Stimulated activated CD4-positive, alpha-beta T cell treated with anti-CD3 and anti-CD28 coated beads, Interleukin-4, amount 100 ng/mL, for 1 hour (primary cell): ENCODE data around the gene OR10AD1.
"Not testable (repeated sequence)": the region's sequence is repeated elsewhere in the genome, so short reads cannot be mapped to it uniquely, and the experiment has no call there.

Source experiments
- DNase-seq: peaks from one replicate; pipeline ENCODE4 v3.0.0-alpha.2; 2020

Gene OR10AD1

DNA sequence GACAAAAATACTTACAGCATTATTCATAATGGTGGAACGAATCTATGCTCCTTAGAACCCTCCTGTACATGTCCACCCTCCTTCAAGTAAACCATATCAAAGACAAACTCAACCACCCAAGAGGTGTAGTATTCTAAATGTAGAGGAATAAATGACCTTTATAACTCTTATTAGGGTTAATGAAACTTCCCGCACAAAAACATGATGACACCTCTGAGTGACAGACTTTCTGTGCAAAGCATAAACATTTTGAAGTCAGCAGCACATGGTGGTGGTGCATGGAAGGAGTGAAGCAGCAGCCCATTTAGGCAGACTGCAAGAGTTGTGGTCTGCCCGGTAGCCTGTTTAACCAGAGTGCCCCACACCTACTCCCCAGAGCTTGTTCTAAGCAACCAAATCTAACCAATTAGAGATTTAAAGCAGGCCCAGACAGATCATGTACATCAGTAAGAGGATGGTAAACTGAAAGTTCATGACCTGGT lies 45.2 kb downstream of the OR10AD1 start:
- DNase-seq = no peak

- DNase-seq = peak; percentile 99
Measured at GRCh38 chr12:48157018-48157888, 45.8 kb downstream of the OR10AD1 start, which contains the start of gene ASB8. ASB8 (minus strand) TSS chr12:48157515; CDS start chr12:48153496, 4,019 bp downstream.

DNA sequence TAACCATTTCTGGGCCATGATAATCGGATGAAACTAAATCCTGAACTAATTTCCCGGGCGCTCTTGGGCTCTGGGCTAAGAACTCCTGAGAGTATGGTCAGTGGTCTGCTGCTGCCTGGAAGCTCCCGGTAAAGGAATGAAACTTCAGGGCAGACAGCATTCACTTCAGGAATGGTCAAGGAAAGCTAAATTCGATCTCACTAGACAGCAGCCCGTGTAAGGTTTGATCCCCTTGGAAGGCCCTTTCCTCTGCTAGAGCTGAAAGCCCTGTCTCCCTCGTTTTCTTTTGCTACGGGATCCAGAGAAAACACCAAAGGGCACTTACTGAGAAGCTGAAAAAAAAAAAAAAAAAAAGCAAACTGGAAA lies 46.5 kb downstream of the OR10AD1 start:
- no peak for DNase-seq

DNA sequence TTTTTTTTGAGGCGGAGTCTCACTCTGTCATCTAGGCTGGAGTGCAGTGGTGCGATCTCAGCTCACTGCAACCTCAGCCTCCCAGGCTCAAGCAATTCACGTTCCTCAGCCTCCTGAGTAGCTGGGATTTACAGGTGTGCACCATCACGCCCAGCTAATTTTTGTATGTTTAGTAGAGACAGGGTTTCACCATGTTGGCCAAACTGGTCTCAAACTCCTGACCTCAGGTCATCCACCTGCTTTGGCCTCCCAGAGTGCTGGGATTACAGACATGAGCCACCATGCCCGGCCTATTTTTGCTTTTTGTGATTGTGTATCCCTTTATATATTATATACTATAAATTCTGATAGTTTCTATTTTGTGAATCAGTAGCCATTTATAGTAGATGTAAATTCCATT lies 47.3 kb downstream of the OR10AD1 start:
- DNase-seq = not testable (repeated sequence)
